ENCODE results near the gene XCL1.
"Not testable (repeated sequence)": the region's sequence is repeated elsewhere in the genome, so short reads cannot be mapped to it uniquely, and the experiment has no call there.

XCL1 gene

GRCh38 chr1:168565825-168566224 is 10.6 kb upstream of the XCL1 start:
- no peak for TF ChIP-seq CTCF (IDR thresholded peaks at IDR 0.05; ENCODE audit: low read depth, low read length, missing control alignments)
- Histone ChIP-seq H3K27me3 (replicated peaks) (no peaks in the 10 kb centered on the region), H3K27ac (no peak overlapping the region), H3K36me3 (replicated peaks) (no peaks in the 10 kb centered on the region), H3K4me3 (ENCODE audit: low read depth, low read length) (no peak overlapping the region)
- in situ Hi-C loops (cut with HindIII; ENCODE audit: low pct_ligation_motif_present, low sequenced_read_pairs): no loop called here
- no peak for DNase-seq

GRCh38 chr1:168567007-168567406 is 9.4 kb upstream of the XCL1 start:
- DNase-seq: no peak
- Histone ChIP-seq H3K27me3 (replicated peaks) (no peaks in the 10 kb centered on the region), H3K4me3 (ENCODE audit: low read depth, low read length) (no peak overlapping the region), H3K27ac (no peak overlapping the region), H3K36me3 (replicated peaks) (no peaks in the 10 kb centered on the region)
- no peak for TF ChIP-seq CTCF (IDR thresholded peaks at IDR 0.05; ENCODE audit: low read depth, low read length, missing control alignments)
- in situ Hi-C loops (cut with HindIII; ENCODE audit: low pct_ligation_motif_present, low sequenced_read_pairs): no loop called here

GRCh38 chr1:168567568-168567967 is 8.8 kb upstream of the XCL1 start:
- Histone ChIP-seq H3K27ac (no peak overlapping the region), H3K27me3 (replicated peaks) (no peaks in the 10 kb centered on the region), H3K4me3 (ENCODE audit: low read depth, low read length) (no peak overlapping the region), H3K36me3 (replicated peaks) (no peaks in the 10 kb centered on the region)
- in situ Hi-C loops (cut with HindIII; ENCODE audit: low pct_ligation_motif_present, low sequenced_read_pairs): no loop called here
- no peak for TF ChIP-seq CTCF (IDR thresholded peaks at IDR 0.05; ENCODE audit: low read depth, low read length, missing control alignments)
- DNase-seq: no peak

DNA sequence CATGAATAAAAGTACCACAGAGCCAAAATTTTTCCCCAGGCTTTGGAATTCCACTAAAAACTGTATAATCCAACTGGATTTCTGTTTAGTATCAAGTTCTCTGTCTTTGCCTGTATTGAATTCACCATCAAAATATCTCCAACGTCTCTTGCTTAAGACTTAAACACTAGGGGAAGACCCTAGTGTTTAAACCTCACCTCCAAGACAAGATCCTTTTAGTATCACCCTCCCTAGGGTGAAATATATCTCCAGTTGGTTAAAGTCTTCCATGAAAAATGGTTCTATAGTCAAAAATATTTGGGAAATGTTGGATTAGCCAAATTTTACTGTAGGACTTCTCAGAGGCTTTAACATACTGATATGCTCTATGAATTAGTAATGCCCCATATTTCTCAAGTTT is 8.1 kb upstream of the XCL1 start:
- in situ Hi-C loops (cut with HindIII; ENCODE audit: low pct_ligation_motif_present, low sequenced_read_pairs): no loop called here
- DNase-seq: no peak
- Histone ChIP-seq H3K27ac (no peak overlapping the region), H3K27me3 (replicated peaks) (no peaks in the 10 kb centered on the region), H3K36me3 (replicated peaks) (no peaks in the 10 kb centered on the region), H3K4me3 (ENCODE audit: low read depth, low read length) (no peak overlapping the region)
- no peak for TF ChIP-seq CTCF (IDR thresholded peaks at IDR 0.05; ENCODE audit: low read depth, low read length, missing control alignments)

DNA sequence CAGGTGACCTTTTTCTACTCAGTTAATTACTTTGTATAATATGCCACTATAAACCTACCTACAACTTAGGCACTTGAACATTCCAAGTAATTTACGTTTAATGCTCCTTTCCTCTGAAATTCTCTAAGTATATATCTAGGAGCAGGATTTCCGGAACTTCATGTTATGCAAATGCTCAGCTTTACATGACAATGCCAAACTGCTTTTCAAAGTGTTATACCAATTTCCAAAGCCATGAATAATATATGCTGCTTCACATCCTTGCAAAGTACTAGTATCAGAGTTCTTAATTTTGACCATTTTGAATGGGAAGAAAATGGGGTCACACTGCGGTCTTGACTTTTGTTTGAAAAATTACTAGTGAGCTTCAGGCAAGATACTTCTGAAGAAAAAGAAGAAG is 5.8 kb upstream of the XCL1 start:
- in situ Hi-C loops (cut with HindIII; ENCODE audit: low pct_ligation_motif_present, low sequenced_read_pairs): no loop called here
- Histone ChIP-seq H3K4me3 (ENCODE audit: low read depth, low read length) (no peak overlapping the region), H3K36me3 (replicated peaks) (no peaks in the 10 kb centered on the region), H3K27ac (no peak overlapping the region), H3K27me3 (replicated peaks) (no peaks in the 10 kb centered on the region)
- no peak for DNase-seq
- TF ChIP-seq CTCF (IDR thresholded peaks at IDR 0.05; ENCODE audit: low read depth, low read length, missing control alignments): no peak

DNA sequence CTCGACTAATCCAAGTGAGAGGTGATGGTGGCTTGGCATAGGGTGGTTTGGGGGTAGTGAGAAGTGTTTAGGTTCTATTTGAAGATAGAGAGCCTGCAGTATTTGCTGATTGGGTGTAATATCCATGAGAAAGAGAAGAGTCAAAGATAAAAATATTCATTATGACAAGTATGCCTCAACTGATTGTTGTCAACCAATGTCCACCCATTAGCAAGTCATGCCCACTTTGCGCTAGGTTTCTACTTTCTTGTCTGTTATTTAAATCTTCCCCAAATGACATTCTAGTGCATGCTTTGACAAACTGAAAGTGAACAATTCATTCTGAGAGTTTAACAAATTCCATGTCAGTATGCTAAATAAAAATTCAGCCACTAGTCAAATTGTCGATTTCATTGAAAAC is 3.8 kb upstream of the XCL1 start:
- H3K27ac ChIP-seq: no peak overlapping the region
- in situ Hi-C loops (cut with HindIII; ENCODE audit: low pct_ligation_motif_present, low sequenced_read_pairs): no loop called here
- TF ChIP-seq CTCF (IDR thresholded peaks at IDR 0.05; ENCODE audit: low read depth, low read length, missing control alignments): no peak
- H3K36me3 ChIP-seq (replicated peaks): no peaks in the 10 kb centered on the region
- no peak overlapping the region for H3K4me3 ChIP-seq (ENCODE audit: low read depth, low read length)
- DNase-seq: no peak
- no peaks in the 10 kb centered on the region for H3K27me3 ChIP-seq (replicated peaks)

GRCh38 chr1:168574234-168574633 is 2.2 kb upstream of the XCL1 start:
- in situ Hi-C loops (cut with HindIII; ENCODE audit: low pct_ligation_motif_present, low sequenced_read_pairs); H3K36me3 ChIP-seq (replicated peaks); H3K27ac ChIP-seq; H3K27me3 ChIP-seq (replicated peaks); H3K4me3 ChIP-seq (ENCODE audit: low read depth, low read length): not testable (repeated sequence)
- DNase-seq: peak; percentile 42

DNA sequence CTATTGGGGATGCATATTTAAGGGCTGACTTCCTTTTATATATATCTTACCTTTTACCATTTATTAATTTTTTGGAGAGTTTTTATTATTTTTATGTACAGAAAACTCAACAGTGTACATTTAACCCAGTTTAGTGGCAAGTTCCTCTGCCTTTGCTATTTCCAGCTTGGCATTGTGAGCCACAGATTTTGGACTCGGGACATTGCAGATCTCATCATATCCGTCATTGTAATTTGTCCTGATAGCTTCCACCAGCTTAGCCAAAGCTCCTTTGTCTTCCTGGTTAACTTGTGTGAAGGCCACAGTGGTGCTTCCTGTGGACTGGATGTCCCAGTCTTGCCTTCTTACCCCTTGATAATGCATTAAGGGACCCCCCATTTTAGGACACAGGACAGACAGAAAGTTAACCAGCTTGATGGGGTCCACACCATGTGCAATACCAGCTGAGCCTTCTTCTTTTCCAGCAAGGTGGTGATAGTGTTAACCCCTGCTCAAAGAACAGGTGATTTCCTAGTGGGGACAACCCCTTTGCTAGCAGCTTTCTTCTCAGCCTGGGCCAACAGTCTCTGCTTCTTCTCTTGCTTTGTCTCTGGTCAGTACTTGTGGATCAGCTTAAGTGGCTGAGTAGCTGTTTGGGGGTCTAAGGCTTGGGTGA is 2.3 kb downstream of the XCL1 start:
- in situ Hi-C loops (cut with HindIII; ENCODE audit: low pct_ligation_motif_present, low sequenced_read_pairs); H3K36me3 ChIP-seq (replicated peaks); H3K27ac ChIP-seq; DNase-seq; H3K4me3 ChIP-seq (ENCODE audit: low read depth, low read length); H3K27me3 ChIP-seq (replicated peaks): not testable (repeated sequence)

DNA sequence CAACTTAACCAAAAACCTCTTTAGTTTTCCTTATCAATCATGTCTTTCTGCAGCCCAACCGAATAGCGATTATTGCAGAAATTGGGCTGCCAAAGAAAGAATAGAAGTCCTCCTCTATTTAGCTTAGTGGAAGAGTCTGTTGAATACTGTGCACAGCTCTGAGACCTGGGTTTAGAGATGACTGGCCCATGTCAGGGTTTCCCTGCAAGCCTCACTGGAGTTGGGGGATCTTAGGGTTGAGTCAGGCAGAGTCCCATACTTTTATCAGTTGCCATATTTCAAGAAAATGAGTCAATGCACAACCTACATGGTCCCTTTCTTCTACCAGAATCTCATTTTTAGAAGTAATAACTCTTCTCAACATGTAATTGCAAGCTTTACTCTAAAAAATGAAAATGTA is 3.9 kb downstream of the XCL1 start:
- DNase-seq; H3K36me3 ChIP-seq (replicated peaks); H3K27me3 ChIP-seq (replicated peaks); H3K27ac ChIP-seq; H3K4me3 ChIP-seq (ENCODE audit: low read depth, low read length); in situ Hi-C loops (cut with HindIII; ENCODE audit: low pct_ligation_motif_present, low sequenced_read_pairs): not testable (repeated sequence)

Data from brain microvascular endothelial cell (primary cell).